GM06990 (cell line): ENCODE measurements around the gene TMEM229B.
"Not testable (repeated sequence)": the region's sequence is repeated elsewhere in the genome, so short reads cannot be mapped to it uniquely, and the experiment has no call there.

Experiments used
- DNase-seq: peaks from one replicate; pipeline ENCODE4 v3.0.0-alpha.2; 2011; ENCODE audit not compliant: insufficient read length; ENCODE audit errors: extremely low read depth
- H3K27me3 ChIP-seq: replicated peaks from 2 replicates; pipeline ENCODE4 v1.6.0; 2011; ENCODE audit warnings: low read length; ENCODE audit not compliant: control insufficient read depth, insufficient read depth
- H3K36me3 ChIP-seq: 2 replicates; pipeline ENCODE4 v1.5.1; 2011; ENCODE audit warnings: low read length; ENCODE audit not compliant: control insufficient read depth, insufficient read depth
- H3K4me3 ChIP-seq: replicated peaks from 2 replicates; pipeline ENCODE4 v1.5.1; 2011; ENCODE audit warnings: low read depth, mild to moderate bottlenecking, control low read depth, low read length
- CTCF ChIP-seq: IDR thresholded peaks from 2 replicates; pipeline ENCODE4 v1.5.1; 2011; ENCODE audit warnings: low read length, control low read depth, mild to moderate bottlenecking, inconsistent platforms; ENCODE audit not compliant: insufficient read depth, poor library complexity, severe bottlenecking

The TMEM229B gene

GRCh38 chr14:67461341-67461985 lies 27.1 kb downstream of the TMEM229B start:
- no peaks in the 10 kb centered on the region; the same call in none of the 2 replicates for H3K27me3 ChIP-seq
- TF ChIP-seq CTCF: no peak
- no peaks in the 10 kb centered on the region for H3K36me3 ChIP-seq
- no peak overlapping the region for H3K4me3 ChIP-seq
- no peak for DNase-seq

- Histone ChIP-seq H3K36me3 (no peaks in the 10 kb centered on the region), H3K27me3 (no peaks in the 10 kb centered on the region; the same call in 1 of the 2 replicates), H3K4me3 (no peak overlapping the region)
- no peak for DNase-seq
- no peak for TF ChIP-seq CTCF
These were observed 29.2 kb downstream of the TMEM229B start for GRCh38 chr14:67459336-67459735.

- no peaks in the 10 kb centered on the region for H3K36me3 ChIP-seq
- no peak for TF ChIP-seq CTCF
- no peak overlapping the region for H3K4me3 ChIP-seq
- no peaks in the 10 kb centered on the region; the same call in none of the 2 replicates for H3K27me3 ChIP-seq
- no peak for DNase-seq
These were observed 30.7 kb downstream of the TMEM229B start for GRCh38 chr14:67457782-67458181.

GRCh38 chr14:67456732-67457131 lies 31.8 kb downstream of the TMEM229B start:
- H3K36me3 ChIP-seq: no peaks in the 10 kb centered on the region
- DNase-seq: no peak
- H3K4me3 ChIP-seq: no peak overlapping the region
- no peaks in the 10 kb centered on the region; the same call in none of the 2 replicates for H3K27me3 ChIP-seq
- no peak for TF ChIP-seq CTCF

- no peaks in the 10 kb centered on the region; the same call in none of the 2 replicates for H3K27me3 ChIP-seq
- no peaks in the 10 kb centered on the region for H3K36me3 ChIP-seq
- TF ChIP-seq CTCF: no peak
- no peak for DNase-seq
- no peak overlapping the region for H3K4me3 ChIP-seq
These were observed 34.8 kb downstream of the TMEM229B start for GRCh38 chr14:67453575-67454300.

- not testable (repeated sequence) for H3K36me3 ChIP-seq, DNase-seq, H3K4me3 ChIP-seq, H3K27me3 ChIP-seq
These were observed 36.9 kb downstream of the TMEM229B start for GRCh38 chr14:67451667-67452066.
